Dendritic cell treated with granulocyte-macrophage colony-stimulating factor and Interleukin-4, amounts not matched to agents 40 ng/mL and 50 ng/mL, for 4 days (primary cell): ENCODE measurements around the gene TMEM271.
"Not testable (repeated sequence)": the region's sequence is repeated elsewhere in the genome, so short reads cannot be mapped to it uniquely, and the experiment has no call there.

Experiments
- H3K27ac Mint-ChIP-seq: one replicate; pipeline ENCODE4 v1.8.0; 2022; ENCODE audit warnings: mild to moderate bottlenecking, mixed read lengths
- H3K27me3 Mint-ChIP-seq: one replicate; pipeline ENCODE4 v1.8.0; 2022; ENCODE audit warnings: mild to moderate bottlenecking, mixed read lengths
- H3K36me3 Mint-ChIP-seq: one replicate; pipeline ENCODE4 v1.8.0; 2022; ENCODE audit warnings: low read depth, mixed read lengths
- H3K4me1 Mint-ChIP-seq: one replicate; pipeline ENCODE4 v1.8.0; 2022; ENCODE audit warnings: low read depth, mixed read lengths
- H3K4me3 Mint-ChIP-seq: one replicate; pipeline ENCODE4 v1.8.0; 2022; ENCODE audit warnings: mild to moderate bottlenecking, moderate library complexity, mixed read lengths
- H3K9me3 Mint-ChIP-seq: one replicate; pipeline ENCODE4 v1.8.0; 2022; ENCODE audit warnings: mixed read lengths
- intact Hi-C: fragments of 100-400 bp; cut with micrococcal nuclease; formaldehyde crosslinking; loops from one replicate; pipeline ENCODE4 v1.15.0; 2022

The TMEM271 gene

DNA sequence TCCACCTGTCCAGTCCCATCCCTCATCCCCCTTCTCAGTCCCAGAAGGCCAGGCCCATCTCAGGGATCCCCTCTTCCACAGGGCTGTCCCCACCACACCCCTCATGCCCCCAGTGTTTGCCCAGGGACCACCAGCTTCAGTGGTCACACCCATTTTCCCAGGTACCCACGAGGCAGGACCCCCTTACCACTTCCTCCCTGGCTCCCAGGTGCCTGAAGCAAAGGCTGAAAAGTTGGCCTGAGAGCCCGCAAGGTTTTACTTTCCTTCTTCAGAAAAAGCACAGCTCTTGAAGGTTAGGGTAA is 7.8 kb downstream of the TMEM271 start:
- Mint-ChIP-seq H3K4me3 (no peak overlapping the region), H3K27ac (no peak overlapping the region), H3K27me3 (peaks cover 22% of the 10 kb centered on the region), H3K4me1 (no peaks in the 10 kb centered on the region), H3K9me3 (peaks cover 37% of the 10 kb centered on the region), H3K36me3 (no peaks in the 10 kb centered on the region)
- intact Hi-C loops, result no loop called here

DNA sequence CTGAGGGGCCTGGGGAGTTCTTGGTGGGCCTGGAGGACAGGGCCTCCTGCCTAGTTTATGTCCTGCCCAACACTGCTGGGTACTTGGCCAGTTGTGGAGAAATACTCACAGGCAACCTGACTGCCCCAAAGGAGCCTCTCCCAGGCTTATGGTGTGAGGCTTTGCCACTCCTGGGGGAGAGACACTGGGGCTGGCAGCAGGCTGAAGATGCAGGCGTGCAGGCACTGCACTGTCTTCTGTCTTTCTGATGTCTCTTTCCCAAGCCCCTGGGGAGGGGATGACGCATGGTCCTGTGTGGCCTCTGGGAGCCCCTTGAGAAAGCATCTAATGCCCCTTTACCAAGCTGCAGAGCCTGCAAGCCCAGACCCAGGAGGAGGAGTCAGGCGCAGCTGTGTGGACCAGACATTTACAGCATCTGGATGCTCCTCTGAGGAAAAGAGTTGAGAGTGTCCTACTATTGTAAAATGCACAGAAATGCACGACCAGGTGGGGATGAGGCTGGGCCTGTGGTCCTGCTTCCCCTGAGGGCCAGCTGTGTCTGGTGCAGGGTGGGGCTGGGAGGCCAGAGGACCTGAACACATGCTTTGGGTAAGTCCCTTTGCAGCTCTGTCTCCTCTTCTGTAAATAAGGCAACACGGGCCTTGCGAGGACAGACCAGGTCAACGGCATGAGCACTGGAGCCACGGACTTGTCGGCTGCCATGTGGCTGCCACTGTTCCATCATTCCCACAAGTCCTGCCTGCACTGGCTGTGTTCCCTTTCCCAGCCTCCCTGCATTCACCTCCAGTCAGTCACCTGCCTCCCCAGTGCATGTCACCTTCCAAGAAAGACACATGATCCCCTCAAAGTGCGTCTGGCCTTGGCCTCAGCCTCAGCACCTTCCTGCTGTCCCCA is 8.4 kb downstream of the TMEM271 start:
- intact Hi-C loops, result no loop called here
- H3K36me3 Mint-ChIP-seq, result no peaks in the 10 kb centered on the region
- H3K9me3 Mint-ChIP-seq, result peaks cover 43% of the 10 kb centered on the region
- no peak overlapping the region for H3K27ac Mint-ChIP-seq
- H3K27me3 Mint-ChIP-seq, result peaks cover 16% of the 10 kb centered on the region
- H3K4me1 Mint-ChIP-seq, result no peaks in the 10 kb centered on the region
- H3K4me3 Mint-ChIP-seq, result no peak overlapping the region

DNA sequence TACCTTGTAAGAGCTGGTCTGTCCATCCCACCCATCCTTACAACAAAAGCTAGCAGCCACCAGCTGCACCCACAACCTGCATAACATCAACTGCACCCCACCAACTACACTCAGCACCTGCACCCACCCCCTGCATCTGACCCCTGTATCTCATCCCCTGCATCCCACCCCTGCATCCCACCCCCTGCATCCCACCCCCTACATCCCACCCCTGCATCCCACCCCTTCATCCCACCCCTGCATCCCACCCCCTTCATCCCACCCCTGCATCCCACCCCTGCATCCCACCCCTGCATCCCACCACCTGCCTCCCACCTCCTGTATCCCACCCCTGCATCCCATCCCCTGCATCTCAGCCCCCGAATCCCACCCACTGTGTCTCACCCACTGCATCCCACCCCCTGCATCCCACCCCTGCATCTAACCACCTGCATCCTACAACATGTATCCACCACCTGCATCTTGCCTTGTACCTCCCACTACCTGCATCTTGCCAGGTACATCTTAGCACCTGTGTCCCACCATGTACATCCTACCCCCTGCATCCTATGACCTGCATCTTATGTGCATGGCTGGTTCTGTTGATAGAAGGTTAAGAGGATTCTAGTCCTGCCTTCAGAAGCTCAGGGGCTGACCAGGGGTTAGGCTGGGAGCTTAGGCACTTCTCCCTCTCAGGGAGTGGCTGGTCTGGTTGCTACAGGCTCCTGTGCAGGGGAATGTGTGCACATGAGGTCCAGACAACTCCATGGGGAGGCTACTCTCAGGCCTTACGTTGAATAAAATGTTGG is 9.4 kb downstream of the TMEM271 start:
- no peaks in the 10 kb centered on the region for H3K4me1 Mint-ChIP-seq
- H3K27me3 Mint-ChIP-seq, result peaks cover 8% of the 10 kb centered on the region
- no peak overlapping the region for H3K4me3 Mint-ChIP-seq
- H3K9me3 Mint-ChIP-seq, result peaks cover 46% of the 10 kb centered on the region
- no peak overlapping the region for H3K27ac Mint-ChIP-seq
- no peaks in the 10 kb centered on the region for H3K36me3 Mint-ChIP-seq
- intact Hi-C loops, result no loop called here

DNA sequence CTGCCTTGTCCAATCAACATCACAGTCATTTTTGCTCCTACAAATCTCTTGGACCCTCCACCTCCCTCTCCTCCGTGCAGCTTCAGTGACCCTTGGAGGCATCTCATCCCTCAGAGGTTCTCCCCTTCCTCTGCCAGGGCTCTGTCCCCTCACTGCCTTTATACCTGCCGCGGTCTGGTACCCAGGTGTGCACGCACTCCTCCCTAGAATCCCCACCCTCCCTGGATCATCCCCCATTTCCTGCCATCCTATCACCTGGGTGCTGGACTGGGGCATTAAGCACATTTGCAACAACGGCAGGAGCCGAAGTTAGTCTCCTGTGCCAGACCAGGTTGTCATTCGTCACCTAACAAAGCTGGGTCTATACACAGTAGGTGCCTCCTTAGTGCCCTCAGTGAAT is 10.1 kb downstream of the TMEM271 start:
- Mint-ChIP-seq H3K9me3 (peaks cover 44% of the 10 kb centered on the region), H3K27ac (no peak overlapping the region), H3K4me3 (no peak overlapping the region), H3K4me1 (no peaks in the 10 kb centered on the region), H3K36me3 (no peaks in the 10 kb centered on the region), H3K27me3 (peaks cover 5% of the 10 kb centered on the region)
- intact Hi-C loops, result no loop called here

DNA sequence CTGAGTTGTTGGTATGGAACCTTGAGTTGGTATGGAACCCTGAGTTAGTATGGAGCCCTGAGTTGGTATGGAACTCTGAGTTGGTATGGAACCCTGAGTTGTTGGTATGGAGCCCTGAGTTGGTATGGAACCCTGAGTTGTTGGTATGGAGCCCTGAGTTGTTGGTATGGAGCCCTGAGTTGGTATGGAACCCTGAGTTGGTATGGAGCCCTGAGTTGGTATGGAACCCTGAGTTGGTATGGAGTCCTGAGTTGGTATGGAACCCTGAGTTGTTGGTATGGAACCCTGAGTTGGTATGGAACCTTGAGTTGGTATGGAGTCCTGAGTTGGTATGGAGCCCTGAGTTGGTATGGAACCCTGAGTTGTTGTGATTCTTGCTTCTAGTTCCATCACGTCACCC is 10.5 kb downstream of the TMEM271 start:
- H3K27ac Mint-ChIP-seq, intact Hi-C loops, H3K36me3 Mint-ChIP-seq, H3K27me3 Mint-ChIP-seq, H3K4me1 Mint-ChIP-seq, H3K4me3 Mint-ChIP-seq: not testable (repeated sequence)
- H3K9me3 Mint-ChIP-seq, result peaks cover 44% of the 10 kb centered on the region

DNA sequence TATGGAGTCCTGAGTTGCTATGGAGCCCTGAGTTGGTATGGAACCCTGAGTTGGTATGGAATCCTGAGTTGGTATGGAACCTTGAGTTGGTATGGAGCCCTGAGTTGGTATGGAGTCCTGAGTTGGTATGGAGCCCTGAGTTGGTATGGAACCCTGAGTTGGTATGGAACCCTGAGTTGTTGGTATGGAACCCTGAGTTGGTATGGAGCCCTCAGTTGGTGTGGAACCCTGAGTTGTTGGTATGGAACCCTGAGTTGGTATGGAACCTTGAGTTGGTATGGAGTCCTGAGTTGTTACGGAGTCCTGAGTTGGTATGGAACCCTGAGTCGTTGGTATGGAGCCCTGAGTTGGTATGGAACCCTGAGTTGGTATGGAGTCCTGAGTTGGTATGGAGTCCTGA is 13.6 kb downstream of the TMEM271 start:
- peaks cover 53% of the 10 kb centered on the region for H3K9me3 Mint-ChIP-seq
- H3K27ac Mint-ChIP-seq, H3K27me3 Mint-ChIP-seq, intact Hi-C loops, H3K4me1 Mint-ChIP-seq, H3K36me3 Mint-ChIP-seq, H3K4me3 Mint-ChIP-seq: not testable (repeated sequence)

DNA sequence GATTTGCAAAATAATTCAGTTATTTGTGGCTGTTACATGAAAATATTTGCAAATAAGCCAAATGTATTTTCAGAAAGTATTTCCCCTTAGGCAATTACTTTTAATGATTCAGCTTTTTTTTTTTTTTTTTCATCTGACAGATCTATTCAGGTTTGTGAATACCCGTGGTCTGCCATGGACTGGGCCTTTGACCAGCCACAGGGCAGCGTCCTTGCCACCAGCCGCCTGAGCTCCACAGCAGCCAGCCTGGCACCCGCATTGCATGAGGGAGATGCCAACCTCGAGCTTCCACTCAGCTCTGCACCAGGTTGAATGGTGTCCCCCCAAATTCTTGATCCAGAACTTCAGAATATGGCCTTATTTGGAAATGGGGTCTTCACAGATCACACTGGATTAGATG is 14.7 kb downstream of the TMEM271 start:
- intact Hi-C loops, result no loop called here
- H3K4me1 Mint-ChIP-seq, result no peaks in the 10 kb centered on the region
- H3K27me3 Mint-ChIP-seq, result no peaks in the 10 kb centered on the region
- H3K27ac Mint-ChIP-seq, result no peak overlapping the region
- H3K4me3 Mint-ChIP-seq, result no peak overlapping the region
- H3K9me3 Mint-ChIP-seq, result peaks cover 58% of the 10 kb centered on the region
- no peaks in the 10 kb centered on the region for H3K36me3 Mint-ChIP-seq

DNA sequence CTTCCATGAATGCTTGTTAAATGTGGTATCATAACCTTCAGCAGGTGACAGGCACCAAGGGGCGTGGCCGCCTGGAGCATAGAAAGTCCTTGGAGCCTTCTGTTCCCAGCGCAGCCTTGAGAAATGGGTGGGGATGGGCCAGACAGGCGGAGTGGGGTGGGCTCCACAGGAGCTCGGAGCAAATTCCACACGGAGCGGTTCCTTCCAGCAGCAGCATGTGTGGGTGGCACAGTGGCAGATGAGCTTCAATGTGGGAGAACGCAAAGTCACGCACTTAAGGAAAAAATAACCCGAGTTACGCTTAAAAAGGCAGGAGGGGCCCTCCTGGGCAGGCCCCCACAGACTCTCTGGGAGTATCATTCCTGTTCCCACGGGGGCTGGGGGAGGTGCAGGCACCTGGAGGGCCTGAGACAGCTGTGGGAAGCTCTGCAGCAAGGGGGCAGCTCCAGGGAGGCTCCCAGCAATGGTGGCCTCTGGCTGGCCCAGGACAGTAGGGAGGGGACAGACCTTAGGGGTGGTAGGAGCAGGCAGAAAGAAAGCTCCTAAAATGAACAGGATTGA is 15.3 kb downstream of the TMEM271 start:
- H3K9me3 Mint-ChIP-seq, result peaks cover 57% of the 10 kb centered on the region
- intact Hi-C loops, result no loop called here
- H3K4me1 Mint-ChIP-seq, result no peaks in the 10 kb centered on the region
- H3K4me3 Mint-ChIP-seq, result no peak overlapping the region
- no peaks in the 10 kb centered on the region for H3K36me3 Mint-ChIP-seq
- H3K27ac Mint-ChIP-seq, result no peak overlapping the region
- H3K27me3 Mint-ChIP-seq, result no peaks in the 10 kb centered on the region

DNA sequence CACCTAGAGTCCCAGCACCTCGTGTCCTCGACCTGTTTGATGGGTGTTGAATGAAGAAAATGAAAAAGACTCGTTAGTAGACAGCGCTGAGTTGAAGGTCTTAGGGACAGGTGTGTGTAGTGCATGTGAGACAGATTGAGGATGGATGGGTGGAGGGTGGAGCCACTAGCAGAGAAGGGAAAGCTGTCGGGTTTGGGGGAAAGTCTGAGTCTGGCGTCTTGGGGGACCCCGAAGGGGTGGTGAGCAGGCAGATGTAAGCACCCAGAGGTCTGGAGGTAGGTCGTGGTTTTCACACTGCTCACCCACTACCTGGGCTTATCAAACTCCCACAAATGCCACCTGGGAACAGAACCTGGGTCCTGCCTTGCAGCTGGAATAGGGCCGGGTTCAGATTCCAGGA is 16.0 kb downstream of the TMEM271 start:
- no peaks in the 10 kb centered on the region for H3K27me3 Mint-ChIP-seq
- H3K9me3 Mint-ChIP-seq, result peaks cover 50% of the 10 kb centered on the region
- intact Hi-C loops, result no loop called here
- no peak overlapping the region for H3K27ac Mint-ChIP-seq
- no peak overlapping the region for H3K4me3 Mint-ChIP-seq
- no peaks in the 10 kb centered on the region for H3K36me3 Mint-ChIP-seq
- no peaks in the 10 kb centered on the region for H3K4me1 Mint-ChIP-seq

DNA sequence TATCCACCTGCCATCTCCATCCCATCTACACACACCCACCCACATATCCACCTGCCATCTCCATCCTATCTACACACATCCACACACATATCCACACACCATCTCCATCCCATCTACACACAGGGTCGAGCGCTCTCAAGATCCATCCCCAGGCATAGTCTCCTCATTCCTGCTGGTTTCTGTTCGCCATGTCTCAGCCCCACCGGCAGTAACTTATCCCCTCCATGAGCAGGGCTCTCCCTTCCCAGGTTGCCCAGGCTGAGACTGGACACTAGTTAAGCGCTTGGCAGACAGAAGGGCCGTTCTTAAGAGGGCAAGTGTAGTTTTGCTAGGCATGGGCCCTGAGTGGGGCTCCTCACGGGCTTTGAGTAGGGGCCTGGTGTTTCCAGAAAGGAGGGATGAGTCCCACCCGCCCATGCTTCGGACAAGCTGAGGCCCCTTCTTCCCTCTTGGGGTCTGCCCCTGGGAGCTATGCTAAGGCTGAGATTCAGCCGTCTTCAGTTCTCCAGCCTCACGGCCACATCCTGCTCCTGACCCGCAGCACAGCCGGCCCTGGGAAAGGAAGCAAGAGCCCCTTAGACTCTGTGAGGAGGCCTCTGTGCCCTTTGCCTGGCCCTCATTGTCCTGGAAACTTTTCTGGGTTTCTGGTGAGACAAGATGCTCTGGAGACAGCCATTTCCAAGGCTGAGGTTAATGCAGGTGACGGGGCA is 20.4 kb downstream of the TMEM271 start:
- Mint-ChIP-seq H3K27ac (no peak overlapping the region), H3K27me3 (no peaks in the 10 kb centered on the region), H3K36me3 (no peaks in the 10 kb centered on the region), H3K4me1 (no peaks in the 10 kb centered on the region), H3K9me3 (peaks cover 25% of the 10 kb centered on the region), H3K4me3 (no peak overlapping the region)
- intact Hi-C loops, result no loop called here

DNA sequence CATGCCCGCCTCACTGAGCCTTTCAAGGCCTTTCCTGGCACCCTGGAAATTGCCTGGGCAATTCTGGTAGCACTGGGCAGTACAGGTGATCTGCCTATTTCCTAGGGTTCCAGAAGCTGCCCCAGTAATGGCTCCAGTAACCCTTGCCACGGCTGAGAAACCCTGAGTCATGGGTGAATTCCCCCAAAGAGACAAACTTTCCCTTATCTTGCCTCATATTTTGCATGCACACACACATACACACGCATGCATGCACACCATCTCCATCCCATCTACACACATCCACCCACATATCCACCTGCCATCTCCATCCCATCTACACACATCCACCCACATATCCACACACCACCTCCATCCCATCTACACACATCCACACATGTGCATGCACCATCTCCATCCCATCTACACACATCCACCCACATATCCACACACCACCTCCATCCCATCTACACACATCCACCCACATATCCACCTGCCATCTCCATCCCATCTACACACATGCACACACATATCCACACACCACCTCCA is 21.2 kb downstream of the TMEM271 start:
- H3K36me3 Mint-ChIP-seq, H3K27me3 Mint-ChIP-seq, intact Hi-C loops, H3K4me1 Mint-ChIP-seq, H3K27ac Mint-ChIP-seq, H3K4me3 Mint-ChIP-seq: not testable (repeated sequence)
- H3K9me3 Mint-ChIP-seq, result peaks cover 19% of the 10 kb centered on the region

DNA sequence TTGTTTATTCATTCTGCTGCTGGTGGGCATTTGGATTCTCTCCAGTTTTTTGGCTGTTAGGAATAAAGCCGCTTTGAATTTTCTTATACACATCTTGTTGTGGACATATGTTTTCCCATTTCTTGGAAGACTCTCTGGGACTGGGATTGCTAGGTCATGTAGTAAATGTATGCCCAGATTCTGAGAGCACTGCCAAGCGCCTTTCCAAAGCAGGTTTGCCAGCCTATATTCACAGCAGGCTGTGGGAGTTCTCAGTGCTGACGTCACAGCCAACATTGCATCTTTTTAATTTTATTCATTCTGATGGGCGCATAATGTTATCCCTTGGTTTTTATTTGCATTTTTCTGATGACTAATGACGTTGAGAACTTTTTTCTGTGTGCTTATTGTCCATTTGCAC is 24.1 kb downstream of the TMEM271 start:
- no peak overlapping the region for H3K27ac Mint-ChIP-seq
- H3K9me3 Mint-ChIP-seq, result peaks cover 31% of the 10 kb centered on the region
- no peaks in the 10 kb centered on the region for H3K4me1 Mint-ChIP-seq
- no peak overlapping the region for H3K4me3 Mint-ChIP-seq
- intact Hi-C loops, result no loop called here
- peaks cover 2% of the 10 kb centered on the region for H3K27me3 Mint-ChIP-seq
- no peaks in the 10 kb centered on the region for H3K36me3 Mint-ChIP-seq

DNA sequence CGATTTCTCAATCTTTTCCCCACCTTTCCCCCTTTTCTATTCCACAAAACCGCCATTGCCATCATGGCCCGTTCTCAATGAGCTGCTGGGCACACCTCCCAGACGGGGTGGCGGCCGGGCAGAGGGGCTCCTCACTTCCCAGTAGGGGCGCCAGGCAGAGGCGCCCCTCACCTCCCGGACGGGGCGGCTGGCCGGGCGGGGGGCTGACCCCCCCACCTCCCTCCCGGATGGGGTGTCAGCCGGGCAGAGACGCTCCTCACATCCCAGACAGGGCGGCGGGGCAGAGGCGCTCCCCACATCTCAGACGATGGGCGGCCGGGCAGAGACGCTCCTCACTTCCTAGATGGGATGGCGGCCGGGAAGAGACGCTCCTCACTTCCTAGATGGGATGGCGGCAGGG is 25.8 kb downstream of the TMEM271 start:
- H3K4me3 Mint-ChIP-seq, H3K36me3 Mint-ChIP-seq, intact Hi-C loops, H3K27ac Mint-ChIP-seq, H3K27me3 Mint-ChIP-seq, H3K4me1 Mint-ChIP-seq: not testable (repeated sequence)
- H3K9me3 Mint-ChIP-seq, result peaks cover 33% of the 10 kb centered on the region

DNA sequence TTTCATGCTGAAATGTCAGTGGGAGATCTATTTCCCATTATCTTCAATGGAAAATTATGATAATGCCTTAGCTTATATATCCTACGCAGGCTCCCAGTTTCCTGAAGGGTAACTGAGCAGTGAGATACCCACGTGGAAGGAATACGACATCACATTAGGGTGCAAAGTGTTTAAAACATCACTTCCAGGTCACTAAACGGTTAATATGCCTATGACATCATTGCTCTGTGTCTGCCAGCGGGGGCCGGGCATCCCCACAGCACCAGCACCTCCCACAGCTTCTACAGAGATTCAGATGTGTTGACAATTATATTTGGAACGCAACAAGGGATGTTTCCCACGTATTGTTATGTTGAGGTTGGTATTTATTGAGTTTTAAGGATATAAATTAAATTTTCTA is 27.1 kb downstream of the TMEM271 start:
- H3K4me1 Mint-ChIP-seq, result no peaks in the 10 kb centered on the region
- H3K4me3 Mint-ChIP-seq, result no peak overlapping the region
- no peaks in the 10 kb centered on the region for H3K36me3 Mint-ChIP-seq
- H3K9me3 Mint-ChIP-seq, result peaks cover 45% of the 10 kb centered on the region
- peaks cover 2% of the 10 kb centered on the region for H3K27me3 Mint-ChIP-seq
- no peak overlapping the region for H3K27ac Mint-ChIP-seq
- intact Hi-C loops, result no loop called here
